Adrenal gland (tissue), 5 donors: Measurements from ENCODE around the gene HPN.

ENCODE experiments used
- POLR2A ChIP-seq, 2 donors: fragments of 450-650 bp; IDR thresholded peaks; one replicate each; pipeline ENCODE4 v1.6.1; 2017; ENCODE audit warnings: antibody characterized with exemption in 2 of 2, mild to moderate bottlenecking in 2 of 2, moderate library complexity in 1 of 2
- TF ChIP-seq, protein P1 (sequence below), 6 experiments: fragments of 450-650 bp in 4 of 6; fragments of 200-600 bp in 2 of 6; sonication (generic) in 1 of 6; IDR thresholded peaks; 1 replicate in 5 of 6; 2 replicates in 1 of 6; pipeline versions ENCODE4 v1.5.1 to v1.8.0; 2016 to 2021; ENCODE audit warnings: antibody characterized with exemption in 6 of 6, mild to moderate bottlenecking in 2 of 6, moderate library complexity in 1 of 6
- donor health status: DM: no; HTN: no; CAD: no.

- no peak for TF ChIP-seq POLR2A (IDR thresholded peaks at IDR 0.05)
- TF ChIP-seq, protein P1, sequence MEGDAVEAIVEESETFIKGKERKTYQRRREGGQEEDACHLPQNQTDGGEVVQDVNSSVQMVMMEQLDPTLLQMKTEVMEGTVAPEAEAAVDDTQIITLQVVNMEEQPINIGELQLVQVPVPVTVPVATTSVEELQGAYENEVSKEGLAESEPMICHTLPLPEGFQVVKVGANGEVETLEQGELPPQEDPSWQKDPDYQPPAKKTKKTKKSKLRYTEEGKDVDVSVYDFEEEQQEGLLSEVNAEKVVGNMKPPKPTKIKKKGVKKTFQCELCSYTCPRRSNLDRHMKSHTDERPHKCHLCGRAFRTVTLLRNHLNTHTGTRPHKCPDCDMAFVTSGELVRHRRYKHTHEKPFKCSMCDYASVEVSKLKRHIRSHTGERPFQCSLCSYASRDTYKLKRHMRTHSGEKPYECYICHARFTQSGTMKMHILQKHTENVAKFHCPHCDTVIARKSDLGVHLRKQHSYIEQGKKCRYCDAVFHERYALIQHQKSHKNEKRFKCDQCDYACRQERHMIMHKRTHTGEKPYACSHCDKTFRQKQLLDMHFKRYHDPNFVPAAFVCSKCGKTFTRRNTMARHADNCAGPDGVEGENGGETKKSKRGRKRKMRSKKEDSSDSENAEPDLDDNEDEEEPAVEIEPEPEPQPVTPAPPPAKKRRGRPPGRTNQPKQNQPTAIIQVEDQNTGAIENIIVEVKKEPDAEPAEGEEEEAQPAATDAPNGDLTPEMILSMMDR (IDR thresholded peaks at IDR 0.05), result no peak
Measured at GRCh38 chr19:35055715-35056179, 14.2 kb downstream of the HPN start.
